Measurements from ENCODE around the gene HAND1.

DNA sequence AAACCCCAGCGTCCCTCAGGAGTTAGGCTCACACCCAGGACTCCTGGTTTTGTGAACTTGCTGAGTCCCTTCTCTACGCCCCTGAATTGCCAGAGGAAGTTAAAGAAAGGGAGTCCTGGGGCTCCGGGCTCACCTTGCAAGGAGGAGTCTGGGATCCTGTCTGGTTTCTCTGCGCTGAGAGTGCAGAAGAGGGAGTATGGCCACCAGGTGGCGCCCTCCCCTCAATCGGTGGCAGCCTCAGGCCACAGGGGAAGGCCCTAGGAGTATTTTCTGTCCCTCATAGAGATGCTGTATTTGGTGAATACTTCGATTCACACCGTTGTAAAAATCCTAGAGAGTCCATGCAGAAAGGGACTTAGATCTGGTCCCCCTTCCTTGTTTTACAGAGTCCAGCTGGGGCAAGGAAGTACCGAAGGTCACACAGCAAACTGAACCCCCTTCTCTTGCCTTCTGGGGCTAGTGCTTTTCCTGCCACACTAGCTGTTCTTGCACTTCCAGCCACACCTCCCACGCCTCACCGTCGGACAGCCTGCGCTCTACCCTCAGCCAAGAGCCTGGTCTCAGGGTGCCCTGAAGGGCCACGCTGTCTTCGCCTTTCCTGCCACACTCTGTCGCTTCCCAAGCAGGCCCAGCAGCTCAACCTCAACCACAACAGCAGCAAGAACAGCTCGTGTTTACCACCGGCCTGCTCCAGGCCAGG lies 10.2 kb downstream of the HAND1 start:
- TF ChIP-seq CTCF (IDR thresholded peaks at IDR 0.05) (peak; percentile 80 to 98 (median 88)), POLR2A (IDR thresholded peaks at IDR 0.05) (no peak)

Data from testis (tissue), 2 donors.